ENCODE results near the gene CPAMD8. TPM values are rescaled to one million over a fixed set of nuclear protein-coding genes. Genes with fewer than 3 reads are reported as not detected.
"Not testable (repeated sequence)": the region's sequence is repeated elsewhere in the genome, so short reads cannot be mapped to it uniquely, and the experiment has no call there.

CPAMD8 gene
- total RNA-seq, 1 donor from 2014 or later = 5.3 TPM

DNA sequence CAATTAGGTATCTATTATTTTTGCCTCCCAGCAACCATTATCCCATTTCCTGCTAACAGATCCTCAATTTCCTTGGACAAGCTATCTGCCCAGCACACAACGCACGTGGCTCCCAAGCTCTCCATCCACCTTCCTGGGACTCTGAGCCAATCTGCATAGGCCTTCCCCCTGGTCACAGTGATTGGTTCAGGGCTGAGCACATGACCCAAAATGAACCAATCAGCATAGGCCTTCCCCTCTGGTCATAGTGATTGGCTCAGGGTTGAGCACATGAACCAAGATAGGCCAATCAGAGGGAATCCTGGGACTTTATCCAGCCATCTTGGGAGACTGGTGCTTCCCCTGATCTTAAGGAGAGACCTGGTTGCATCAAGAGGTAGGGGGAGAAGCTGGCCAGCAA lies 5.8 kb downstream of the CPAMD8 start:
- TF ChIP-seq, protein P1, sequence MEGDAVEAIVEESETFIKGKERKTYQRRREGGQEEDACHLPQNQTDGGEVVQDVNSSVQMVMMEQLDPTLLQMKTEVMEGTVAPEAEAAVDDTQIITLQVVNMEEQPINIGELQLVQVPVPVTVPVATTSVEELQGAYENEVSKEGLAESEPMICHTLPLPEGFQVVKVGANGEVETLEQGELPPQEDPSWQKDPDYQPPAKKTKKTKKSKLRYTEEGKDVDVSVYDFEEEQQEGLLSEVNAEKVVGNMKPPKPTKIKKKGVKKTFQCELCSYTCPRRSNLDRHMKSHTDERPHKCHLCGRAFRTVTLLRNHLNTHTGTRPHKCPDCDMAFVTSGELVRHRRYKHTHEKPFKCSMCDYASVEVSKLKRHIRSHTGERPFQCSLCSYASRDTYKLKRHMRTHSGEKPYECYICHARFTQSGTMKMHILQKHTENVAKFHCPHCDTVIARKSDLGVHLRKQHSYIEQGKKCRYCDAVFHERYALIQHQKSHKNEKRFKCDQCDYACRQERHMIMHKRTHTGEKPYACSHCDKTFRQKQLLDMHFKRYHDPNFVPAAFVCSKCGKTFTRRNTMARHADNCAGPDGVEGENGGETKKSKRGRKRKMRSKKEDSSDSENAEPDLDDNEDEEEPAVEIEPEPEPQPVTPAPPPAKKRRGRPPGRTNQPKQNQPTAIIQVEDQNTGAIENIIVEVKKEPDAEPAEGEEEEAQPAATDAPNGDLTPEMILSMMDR (IDR thresholded peaks at IDR 0.05; ENCODE audit: insufficient read depth, low read length, poor library complexity, severe bottlenecking) = no peak
- no peak for DNase-seq (ENCODE audit: low read depth)
- H3K27me3 ChIP-seq (ENCODE audit: control insufficient read depth, insufficient read depth, low read length) = peaks cover 6% of the 10 kb centered on the region
- no peak overlapping the region for H3K4me3 ChIP-seq (ENCODE audit: low read depth, low read length)
- no peaks in the 10 kb centered on the region for H3K36me3 ChIP-seq (ENCODE audit: control insufficient read depth, insufficient read depth, low read length)

DNA sequence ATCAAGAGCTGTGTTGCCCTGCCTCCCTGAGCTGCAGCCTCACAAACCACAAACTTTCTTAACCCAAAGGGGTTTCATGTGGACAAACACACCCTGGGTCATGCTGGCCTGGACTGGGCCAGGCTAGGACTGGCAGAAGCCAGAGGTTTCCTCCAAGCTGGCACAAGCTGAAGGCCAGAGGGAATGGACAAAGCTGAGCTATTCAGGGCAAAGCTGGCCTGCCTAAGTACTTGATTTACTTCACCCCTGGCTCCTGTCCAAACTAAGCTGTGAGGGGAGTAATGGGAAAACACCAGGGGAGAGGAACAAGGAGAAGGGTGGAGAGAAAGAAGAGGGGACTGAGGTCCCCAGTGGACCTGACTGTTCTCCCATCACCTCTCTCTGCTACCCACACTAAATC lies 6.2 kb downstream of the CPAMD8 start:
- TF ChIP-seq, protein P1 (IDR thresholded peaks at IDR 0.05; ENCODE audit: insufficient read depth, low read length, poor library complexity, severe bottlenecking) = no peak
- DNase-seq (ENCODE audit: low read depth) = no peak
- no peaks in the 10 kb centered on the region for H3K36me3 ChIP-seq (ENCODE audit: control insufficient read depth, insufficient read depth, low read length)
- H3K27me3 ChIP-seq (ENCODE audit: control insufficient read depth, insufficient read depth, low read length) = peaks cover 2% of the 10 kb centered on the region
- H3K4me3 ChIP-seq (ENCODE audit: low read depth, low read length) = no peak overlapping the region

DNA sequence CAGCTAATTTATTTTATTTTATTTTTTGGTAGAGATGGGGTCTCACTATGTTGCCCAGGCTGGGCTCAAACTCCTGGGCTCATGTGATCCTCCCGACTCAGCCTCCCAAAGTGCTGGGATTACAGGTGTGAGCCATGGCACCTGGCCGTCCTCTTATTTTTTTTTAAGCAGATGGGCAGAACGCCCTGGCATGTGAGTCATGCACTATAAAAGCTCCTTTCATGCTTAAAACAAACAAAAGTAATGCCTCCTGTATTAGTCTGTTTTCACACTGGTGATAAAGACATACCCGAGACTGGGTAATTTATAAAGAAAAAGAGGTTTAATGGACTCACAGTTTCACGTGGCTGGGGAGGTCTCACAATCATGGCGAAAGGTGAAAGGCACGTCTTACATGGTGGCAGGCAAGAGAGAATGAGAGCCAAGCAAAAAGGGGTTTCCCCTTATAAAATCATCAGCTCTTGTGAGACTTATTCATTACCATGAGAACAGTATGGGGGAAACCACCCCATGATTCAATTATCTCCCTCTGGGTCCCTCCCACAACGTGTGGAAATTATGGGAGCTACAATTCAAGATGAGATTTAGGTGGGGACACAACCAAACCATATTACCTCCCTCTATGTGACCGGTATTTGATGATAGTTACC lies 12.3 kb downstream of the CPAMD8 start:
- not testable (repeated sequence) for DNase-seq (ENCODE audit: low read depth); H3K36me3 ChIP-seq (ENCODE audit: control insufficient read depth, insufficient read depth, low read length); H3K27me3 ChIP-seq (ENCODE audit: control insufficient read depth, insufficient read depth, low read length); H3K4me3 ChIP-seq (ENCODE audit: low read depth, low read length)

DNA sequence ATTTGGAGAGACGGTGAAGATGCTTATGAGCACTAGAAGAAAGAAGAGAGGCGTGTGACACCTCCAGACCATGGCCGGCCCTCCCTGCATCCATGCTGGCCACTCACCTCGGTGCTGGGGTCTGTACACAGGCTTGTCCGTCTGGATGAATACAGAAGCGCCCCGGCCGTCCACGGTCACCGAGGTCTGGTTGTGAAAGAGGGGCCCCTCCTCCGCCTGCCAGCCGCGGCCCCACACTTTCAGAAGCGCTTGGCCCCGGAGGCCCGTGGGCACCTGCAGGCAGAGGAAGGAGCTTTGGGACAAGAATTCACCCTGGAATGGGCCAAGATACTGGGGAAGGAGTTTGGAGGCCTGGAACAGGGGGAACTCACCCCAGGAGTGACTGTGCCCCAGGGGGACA lies 15.1 kb downstream of the CPAMD8 start:
- no peak for DNase-seq (ENCODE audit: low read depth)
- H3K36me3 ChIP-seq (ENCODE audit: control insufficient read depth, insufficient read depth, low read length) = no peaks in the 10 kb centered on the region
- H3K4me3 ChIP-seq (ENCODE audit: low read depth, low read length) = no peak overlapping the region
- TF ChIP-seq, protein P1 (IDR thresholded peaks at IDR 0.05; ENCODE audit: insufficient read depth, low read length, poor library complexity, severe bottlenecking) = no peak
- no peaks in the 10 kb centered on the region for H3K27me3 ChIP-seq (ENCODE audit: control insufficient read depth, insufficient read depth, low read length)

DNA sequence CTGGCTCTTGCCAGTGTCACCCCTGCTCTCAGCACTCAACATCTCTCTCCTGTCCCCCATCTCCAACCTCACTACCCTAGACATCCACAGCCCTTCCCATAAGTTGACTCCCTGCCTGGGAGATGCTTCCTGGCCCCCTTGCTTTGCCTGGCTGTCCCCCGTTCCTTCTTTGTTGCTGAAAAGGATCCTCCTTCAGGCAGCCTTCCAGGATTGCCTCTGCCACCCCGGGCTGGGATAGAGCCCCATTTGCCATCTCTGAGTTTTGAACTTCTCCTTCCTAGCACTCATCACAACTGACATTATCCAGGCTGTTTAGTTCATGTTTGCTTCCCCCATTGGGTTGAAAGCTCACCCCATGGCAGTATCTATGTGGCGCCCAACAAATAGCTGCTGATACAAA lies 20.0 kb downstream of the CPAMD8 start:
- DNase-seq (ENCODE audit: low read depth) = no peak
- Histone ChIP-seq H3K27me3 (ENCODE audit: control insufficient read depth, insufficient read depth, low read length) (no peaks in the 10 kb centered on the region), H3K4me3 (ENCODE audit: low read depth, low read length) (no peak overlapping the region), H3K36me3 (ENCODE audit: control insufficient read depth, insufficient read depth, low read length) (no peaks in the 10 kb centered on the region)
- TF ChIP-seq, protein P1 (IDR thresholded peaks at IDR 0.05; ENCODE audit: insufficient read depth, low read length, poor library complexity, severe bottlenecking) = no peak

DNA sequence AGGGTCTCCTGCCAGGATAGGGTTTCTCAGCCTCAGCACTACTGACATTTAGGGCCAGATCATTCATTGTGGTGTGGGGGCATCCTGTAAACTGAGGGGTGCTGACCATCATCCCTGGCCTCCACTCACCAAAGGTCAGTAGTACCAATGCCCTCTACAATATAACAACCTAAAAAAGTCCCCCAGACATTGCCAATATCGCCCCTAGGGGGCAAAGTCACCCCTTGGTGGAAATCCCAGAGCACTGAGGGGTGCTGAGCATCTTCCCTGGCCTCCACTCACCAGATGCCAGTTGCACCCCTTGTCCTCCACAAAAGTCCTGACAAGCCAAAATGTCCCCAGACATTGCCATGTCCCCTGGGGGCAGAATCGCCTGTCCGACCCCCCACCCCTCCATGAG lies 21.6 kb downstream of the CPAMD8 start:
- Histone ChIP-seq H3K4me3 (ENCODE audit: low read depth, low read length) (no peak overlapping the region), H3K27me3 (ENCODE audit: control insufficient read depth, insufficient read depth, low read length) (no peaks in the 10 kb centered on the region), H3K36me3 (ENCODE audit: control insufficient read depth, insufficient read depth, low read length) (no peaks in the 10 kb centered on the region)
- no peak for DNase-seq (ENCODE audit: low read depth)
- TF ChIP-seq, protein P1 (IDR thresholded peaks at IDR 0.05; ENCODE audit: insufficient read depth, low read length, poor library complexity, severe bottlenecking) = no peak

All from kidney epithelial cell (primary cell).